ENCODE measurements around the gene DGKG. TPM values are rescaled to one million over a fixed set of nuclear protein-coding genes. Genes with fewer than 3 reads are reported as not detected.
A peak's percentile ranks its signal among the peaks of the same experiment; 100 is the strongest.

The DGKG gene
- total and polyA plus RNA-seq, 9 of the 15 experiments (the other 6 are each of a cell fraction or from before 2014, with no cell fraction given) = 0.01 to 0.36 (median 0.15) TPM

- TF ChIP-seq ZBTB11 (CRISPR knock-in tag; IDR thresholded peaks at IDR 0.05) = peak in 1 of 3 experiments; percentile 21; a peak in 1 of 6 replicates
- peak; percentile 71 for TF ChIP-seq USF2 (CRISPR knock-in tag; IDR thresholded peaks at IDR 0.05)
- TF ChIP-seq ZNF165 (CRISPR knock-in tag; IDR thresholded peaks at IDR 0.05; ENCODE audit: borderline replicate concordance) = no peak
- TF ChIP-seq BCL6 (CRISPR knock-in tag; IDR thresholded peaks at IDR 0.05) = no peak
- 0 out of 2 replicates have a peak, but pooled peaks have one; percentile 25 for TF ChIP-seq L3MBTL2 (IDR thresholded peaks at IDR 0.05)
- peak; percentile 100 for TF ChIP-seq SPI1 (IDR thresholded peaks at IDR 0.05; ENCODE audit: borderline replicate concordance, low read depth, low read length)
- no peak for TF ChIP-seq ZSCAN29 (IDR thresholded peaks at IDR 0.05)
- peak; percentile 40; the same call in 1 of the 2 replicates for TF ChIP-seq LEF1 (IDR thresholded peaks at IDR 0.05)
- 0 out of 2 replicates have a peak, but pooled peaks have one; percentile 55 for TF ChIP-seq ZFP91 (CRISPR knock-in tag; IDR thresholded peaks at IDR 0.05)
- TF ChIP-seq ZNF398 (CRISPR knock-in tag; IDR thresholded peaks at IDR 0.05) = no peak
- peak; percentile 67 for TF ChIP-seq GABPA (tag; conservative IDR thresholded peaks at IDR 0.05; ENCODE audit: low read depth)
- TF ChIP-seq FOSL1 (tag; conservative IDR thresholded peaks at IDR 0.05) = peak; percentile 11; the same call in 1 of the 2 replicates
- 0 out of 2 replicates have a peak, but pooled peaks have one; percentile 2 for TF ChIP-seq CREM (IDR thresholded peaks at IDR 0.05; ENCODE audit: low read depth)
- peak; percentile 65; the same call in 1 of the 2 replicates for TF ChIP-seq TOE1 (IDR thresholded peaks at IDR 0.05; ENCODE audit: borderline replicate concordance)
- TF ChIP-seq TOE1 (CRISPR knock-in tag; IDR thresholded peaks at IDR 0.05; ENCODE audit: borderline replicate concordance, low read depth) = no peak
- TF ChIP-seq ZBTB17 (CRISPR knock-in tag; IDR thresholded peaks at IDR 0.05) = peak; percentile 78
- no peak for TF ChIP-seq DEAF1 (CRISPR knock-in tag; IDR thresholded peaks at IDR 0.05)
Measured at GRCh38 chr3:186209810-186210752, 152.0 kb downstream of the DGKG start (continued).
